Sigmoid colon (tissue), 7 donors: ENCODE data around the gene FOXRED2. TPM values are rescaled to one million over a fixed set of nuclear protein-coding genes. Genes with fewer than 3 reads are reported as not detected.

Source experiments
- DNase-seq: peaks from one replicate; pipeline ENCODE4 v3.0.0-alpha.2; 2019
- H3K27ac ChIP-seq, 4 donors: fragments of 200-600 bp; sonication (generic); one replicate each; pipeline ENCODE4 v1.5.1; 2016 to 2019; ENCODE audit warnings: mild to moderate bottlenecking in 1 of 4
- H3K27me3 ChIP-seq, 3 donors: fragments of 200-600 bp; sonication (generic); one replicate each; pipeline ENCODE4 v1.5.1; 2019; ENCODE audit warnings: mild to moderate bottlenecking in 1 of 3
- H3K36me3 ChIP-seq, 4 donors: fragments of 200-600 bp; sonication (generic); one replicate each; pipeline ENCODE4 v1.5.1; 2016 to 2019
- H3K4me1 ChIP-seq, 4 donors: fragments of 200-600 bp; sonication (generic); one replicate each; pipeline ENCODE4 v1.5.1; 2017 to 2019
- H3K4me3 ChIP-seq, 4 donors: fragments of 200-600 bp; sonication (generic); one replicate each; pipeline ENCODE4 v1.5.1; 2017 to 2019; ENCODE audit warnings: mild to moderate bottlenecking in 2 of 4, moderate library complexity in 1 of 4
- H3K9me3 ChIP-seq, 4 donors: fragments of 200-600 bp in 3 of 4; sonication (generic) in 3 of 4; one replicate each; pipeline versions ENCODE4 v1.5.1 to v1.6.1; 2013 to 2019
- CTCF ChIP-seq, 4 experiments: fragments of 450-650 bp in 3 of 4; fragments of 200-600 bp in 1 of 4; IDR thresholded peaks; one replicate each; pipeline ENCODE4 v1.5.1; 2016 to 2019; ENCODE audit warnings: antibody characterized with exemption in 4 of 4, mild to moderate bottlenecking in 3 of 4, moderate library complexity in 2 of 4
- EP300 ChIP-seq, 4 donors: sonication (generic); formaldehyde crosslinking; IDR thresholded peaks; one replicate each; pipeline ENCODE4 v1.6.1; 2017; ENCODE audit warnings: antibody characterized with exemption in 4 of 4
- POLR2A ChIP-seq, 2 donors: fragments of 450-650 bp; IDR thresholded peaks; one replicate each; pipeline ENCODE4 v1.6.1; 2016; ENCODE audit warnings: antibody characterized with exemption in 2 of 2, mild to moderate bottlenecking in 2 of 2, moderate library complexity in 2 of 2
- POLR2AphosphoS5 ChIP-seq, 4 donors: sonication (generic); formaldehyde crosslinking; IDR thresholded peaks; one replicate each; pipeline ENCODE4 v1.6.1; 2017; ENCODE audit warnings: antibody characterized with exemption in 4 of 4
- WGBS, 2 donors: extraction: QIAGEN DNeasy Blood & Tissue Kit; methylation state at CpG; one replicate each; pipeline ENCODE4 v1.1.7; 2013; 5-methylcytosine and 5-hydroxymethylcytosine counted together
- intact Hi-C: fragments of 100-400 bp; cut with DNase I; formaldehyde crosslinking; loops from one replicate; pipeline ENCODE4 v1.15.1; 2023
- polyA plus RNA-seq, 3 donors: library from polyadenylated mRNA; stranded (reverse); fragments of 200-250 nt; gene quantifications; one replicate each; pipeline ENCODE4 v1.2.3, GENCODE V29; 2013
- small RNA-seq, 3 donors: library from RNA; depleted of rRNA; stranded (forward); fragments of <200 nt; gene quantifications; one replicate each; pipeline ENCODE3, GENCODE V24; 2016
- total RNA-seq, 4 donors: library from RNA; depleted of rRNA; stranded (reverse); fragments of >200 nt; gene quantifications; one replicate each; pipeline ENCODE4 v1.1.0, GENCODE V29; 2016
- donor health status: healthy with polysubstance abuse.
- donor health status: Bipolar disorder and iron deficiency.
- donor health status: healthy.

The FOXRED2 gene
- total and polyA plus RNA-seq, 7 donors, result under 0.01 to 5.4 (median 4.6) TPM

- H3K27me3 ChIP-seq, result no peaks in the 10 kb centered on the region
- intact Hi-C loops, result no loop called here
- peak overlapping the region in 3 of 4 donors; percentile 9 to 63 (median 48) for H3K27ac ChIP-seq
- 76 to 86% methylated on average over 8 of the region's 8 CpGs for WGBS, 2 donors
- no peak for DNase-seq
- no peak overlapping the region for H3K4me3 ChIP-seq
- H3K9me3 ChIP-seq, result no peaks in the 10 kb centered on the region
- H3K4me1 ChIP-seq, result peaks cover 0 to 21% (median 9%) of the 10 kb centered on the region in 4 donors
- TF ChIP-seq POLR2A (IDR thresholded peaks at IDR 0.05) (no peak), CTCF (IDR thresholded peaks at IDR 0.05) (no peak), POLR2AphosphoS5 (IDR thresholded peaks at IDR 0.05) (no peak), EP300 (IDR thresholded peaks at IDR 0.05) (no peak)
- no peaks in the 10 kb centered on the region for H3K36me3 ChIP-seq
Observed at GRCh38 chr22:36440429-36441002, 66.3 kb downstream of the FOXRED2 start.

- WGBS, 2 donors, result 79 to 87% methylated on average over 6 of the region's 6 CpGs
- TF ChIP-seq POLR2AphosphoS5 (IDR thresholded peaks at IDR 0.05), result peak; percentile 40 to 72 (median 65)
- no peak for TF ChIP-seq EP300 (IDR thresholded peaks at IDR 0.05)
- H3K36me3 ChIP-seq, result no peaks in the 10 kb centered on the region
- peak; percentile 89 for DNase-seq
- peak overlapping the region; percentile 9 to 63 (median 42) for H3K27ac ChIP-seq
- no peaks in the 10 kb centered on the region for H3K27me3 ChIP-seq
- no peak overlapping the region for H3K4me3 ChIP-seq
- H3K4me1 ChIP-seq, result peaks cover 0 to 13% (median 6%) of the 10 kb centered on the region in 4 donors
- intact Hi-C loops, result no loop called here
- no peaks in the 10 kb centered on the region for H3K9me3 ChIP-seq
Observed at GRCh38 chr22:36439481-36440271, 67.2 kb downstream of the FOXRED2 start.

Small RNAs within 50 kb of the gene (small RNA-seq; reads per million reads assigned to genes)
- gene RF00019, result 0 reads per million in 3 donors

Other genes starting within 250 kb of the FOXRED2 start
- 100 to 1,000 TPM; 147 to 273 (median 184) TPM for gene MYH9, start 119.1 kb downstream of the FOXRED2 start, total RNA-seq
- 100 to 1,000 TPM in 1 of 3 donors, 10 to 100 TPM in 2; 63.7 to 307 (median 88.3) TPM for gene MYH9, start 119.1 kb downstream of the FOXRED2 start, polyA plus RNA-seq
- gene TXN2, start 25.4 kb downstream of the FOXRED2 start, total RNA-seq, result 10 to 100 TPM; 43.2 to 72.2 (median 61.9) TPM
- gene TXN2, start 25.4 kb downstream of the FOXRED2 start, polyA plus RNA-seq, result 100 to 1,000 TPM; 145 to 181 (median 171) TPM
- gene EIF3D, start 22.1 kb upstream of the FOXRED2 start, total RNA-seq, result 100 to 1,000 TPM; 260 to 376 (median 290) TPM
- 100 to 1,000 TPM; 130 to 221 (median 197) TPM for gene EIF3D, start 22.1 kb upstream of the FOXRED2 start, polyA plus RNA-seq
- gene CACNG2, start 196.7 kb upstream of the FOXRED2 start, total RNA-seq, result not detected
- under 1 TPM in 1 of 3 donors, not detected in 2; under 0.01 TPM for gene CACNG2, start 196.7 kb upstream of the FOXRED2 start, polyA plus RNA-seq